GM23338 (cell line): ENCODE measurements around the gene PSMD2. TPM values are rescaled to one million over a fixed set of nuclear protein-coding genes. Genes with fewer than 3 reads are reported as not detected.

Experiments
- ATAC-seq: fragments of 200-7000 bp; cut with Tn5 transposase; 3 replicates; pipeline ENCODE4 v1.9.1; 2020
- DNase-seq: peaks from one replicate; pipeline ENCODE4 v3.0.0-alpha.2; 2015; ENCODE audit warnings: low spot score
- H2AFZ ChIP-seq: fragments of 200-600 bp; sonication (generic); 2 replicates; pipeline ENCODE4 v1.8.0; 2016; ENCODE audit warnings: antibody characterized with exemption, mild to moderate bottlenecking, moderate library complexity
- H3F3A ChIP-seq: fragments of 200-600 bp; sonication (generic); replicated peaks from 2 replicates; pipeline ENCODE4 v1.8.0; 2017; ENCODE audit warnings: antibody characterized with exemption, mixed run types, low read depth
- H3K27ac ChIP-seq: fragments of 200-600 bp; sonication (generic); 2 replicates; pipeline ENCODE4 v1.6.1; 2016; ENCODE audit warnings: low read depth
- H3K27me3 ChIP-seq: fragments of 200-600 bp; sonication (generic); 2 replicates; pipeline ENCODE4 v1.8.0; 2016; ENCODE audit warnings: mild to moderate bottlenecking, mixed run types, moderate library complexity; ENCODE audit not compliant: insufficient read depth
- H3K36me3 ChIP-seq: fragments of 200-600 bp; sonication (generic); 2 replicates; pipeline ENCODE4 v1.8.0; 2016; ENCODE audit warnings: mild to moderate bottlenecking; ENCODE audit not compliant: insufficient read depth
- H3K4me1 ChIP-seq: fragments of 200-600 bp; sonication (generic); 2 replicates; pipeline ENCODE4 v1.8.0; 2016; ENCODE audit warnings: mild to moderate bottlenecking, moderate library complexity; ENCODE audit not compliant: insufficient read depth
- H3K4me2 ChIP-seq: fragments of 200-600 bp; sonication (generic); 2 replicates; pipeline ENCODE4 v1.7.1; 2017; ENCODE audit warnings: mixed run types
- H3K4me3 ChIP-seq: fragments of 200-600 bp; sonication (generic); 2 replicates; pipeline ENCODE4 v1.6.1; 2016; ENCODE audit warnings: mixed run types
- H3K79me2 ChIP-seq: fragments of 200-600 bp; sonication (generic); replicated peaks from 2 replicates; pipeline ENCODE4 v1.8.0; 2017; ENCODE audit warnings: mild to moderate bottlenecking; ENCODE audit not compliant: insufficient read depth
- H3K9me2 ChIP-seq: fragments of 200-600 bp; sonication (generic); 2 replicates; pipeline ENCODE4 v1.8.0; 2017; ENCODE audit not compliant: insufficient read depth
- H4K20me1 ChIP-seq: fragments of 200-600 bp; sonication (generic); replicated peaks from 2 replicates; pipeline ENCODE4 v1.8.0; 2017; ENCODE audit warnings: mild to moderate bottlenecking; ENCODE audit not compliant: insufficient read depth
- H3K27ac Mint-ChIP-seq: 2 replicates; pipeline ENCODE4 v1.8.0; 2020; ENCODE audit warnings: inconsistent platforms, mild to moderate bottlenecking, moderate library complexity, mixed read lengths
- H3K27me3 Mint-ChIP-seq: 3 replicates; pipeline ENCODE4 v1.8.0; 2022; ENCODE audit warnings: low read depth, mild to moderate bottlenecking, moderate library complexity, mixed read lengths, inconsistent platforms; ENCODE audit not compliant: insufficient read depth, poor library complexity
- H3K36me3 Mint-ChIP-seq: 3 replicates; pipeline ENCODE4 v1.8.0; 2021; ENCODE audit warnings: low read depth, mild to moderate bottlenecking, inconsistent platforms, moderate library complexity, mixed read lengths
- H3K4me1 Mint-ChIP-seq: 3 replicates; pipeline ENCODE4 v1.8.0; 2020; ENCODE audit warnings: mild to moderate bottlenecking, inconsistent platforms, mixed read lengths
- H3K4me3 Mint-ChIP-seq: 3 replicates; pipeline ENCODE4 v1.8.0; 2021; ENCODE audit warnings: moderate library complexity, mild to moderate bottlenecking, inconsistent platforms, mixed read lengths
- H3K9me3 Mint-ChIP-seq: 3 replicates; pipeline ENCODE4 v1.8.0; 2020; ENCODE audit warnings: moderate library complexity, mild to moderate bottlenecking, inconsistent platforms, mixed read lengths
- EZH2phosphoT487 ChIP-seq: fragments of 200-600 bp; sonication (generic); IDR thresholded peaks from one replicate; pipeline ENCODE4 v1.8.1; 2018; ENCODE audit warnings: antibody characterized with exemption; ENCODE audit not compliant: unreplicated experiment
- JUNB ChIP-seq: IDR thresholded peaks from one replicate; pipeline ENCODE4 v1.6.1; 2016; ENCODE audit warnings: antibody characterized with exemption; ENCODE audit not compliant: unreplicated experiment
- NANOG ChIP-seq: IDR thresholded peaks from 2 replicates; pipeline ENCODE4 v1.6.1; 2016; ENCODE audit warnings: antibody characterized with exemption, borderline replicate concordance
- POLR2AphosphoS5 ChIP-seq: IDR thresholded peaks from 2 replicates; pipeline ENCODE4 v1.6.1; 2016; ENCODE audit warnings: antibody characterized with exemption, low read depth
- STAT1 ChIP-seq: IDR thresholded peaks from one replicate; pipeline ENCODE4 v1.6.1; 2016; ENCODE audit warnings: antibody characterized with exemption; ENCODE audit not compliant: unreplicated experiment
- polyA plus RNA-seq: library from polyadenylated mRNA; unstranded; fragments of >200 nt; fragmentation: Nextera tagmentation; extraction: Ambion mirVana; gene quantifications from 2 replicates; pipeline ENCODE4 v1.2.1, GENCODE V29; 2016
- total RNA-seq: library from RNA; depleted of rRNA; stranded (reverse); fragments of >200 nt; shearing (Covaris generic); gene quantifications from 2 replicates; pipeline ENCODE4 v1.2.3, GENCODE V29; 2014
- TF ChIP-seq, protein P1 (sequence below), 2 experiments: fragments of 200-600 bp in 1 of 2; sonication (generic) in 1 of 2; conservative IDR thresholded peaks; 2 replicates each; pipeline versions ENCODE4 v1.5.1 to v1.6.1; 2016 to 2017; ENCODE audit warnings: antibody characterized with exemption in 2 of 2, low read depth in 2 of 2, mild to moderate bottlenecking in 2 of 2, moderate library complexity in 1 of 2
- TF ChIP-seq, protein P2 (sequence below): IDR thresholded peaks from 2 replicates; pipeline ENCODE4 v1.6.1; 2016; ENCODE audit warnings: antibody characterized with exemption
- TF ChIP-seq, protein P3 (sequence below): fragments of 250-450 bp; sonication (Bioruptor Pico); IDR thresholded peaks from 2 replicates; pipeline ENCODE4 v1.5.0; 2020; ENCODE audit warnings: mild to moderate bottlenecking, moderate library complexity
- TF ChIP-seq, protein P4 (sequence below): IDR thresholded peaks from one replicate; pipeline ENCODE4 v1.6.1; 2018; ENCODE audit warnings: antibody characterized with exemption; ENCODE audit not compliant: unreplicated experiment

Gene PSMD2
- total and polyA plus RNA-seq, 2 experiments from 2014 or later: 117 to 507 TPM

GRCh38 chr3:184308744-184309143 is 9.7 kb downstream of the PSMD2 start:
- Histone ChIP-seq H3K27ac (no peak overlapping the region), H3F3A (peaks cover 10% of the 10 kb centered on the region; the same call in 1 of the 2 replicates), H3K27me3 (no peaks in the 10 kb centered on the region), H3K9me2 (no peaks in the 10 kb centered on the region), H3K4me2 (no peak overlapping the region), H3K36me3 (peaks cover 31% of the 10 kb centered on the region), H3K4me3 (no peak overlapping the region), H2AFZ (no peak overlapping the region), H4K20me1 (0 out of 2 replicates have a peak, but pooled peaks cover 13% of the 10 kb centered on the region), H3K4me1 (no peaks in the 10 kb centered on the region), H3K79me2 (peaks cover 9% of the 10 kb centered on the region)
- no peaks in the 10 kb centered on the region for H3K9me3 Mint-ChIP-seq
- no peak overlapping the region for H3K27ac Mint-ChIP-seq
- DNase-seq (no peak), ATAC-seq (no peak)
- no peak for TF ChIP-seq EZH2phosphoT487
- TF ChIP-seq, protein P1, sequence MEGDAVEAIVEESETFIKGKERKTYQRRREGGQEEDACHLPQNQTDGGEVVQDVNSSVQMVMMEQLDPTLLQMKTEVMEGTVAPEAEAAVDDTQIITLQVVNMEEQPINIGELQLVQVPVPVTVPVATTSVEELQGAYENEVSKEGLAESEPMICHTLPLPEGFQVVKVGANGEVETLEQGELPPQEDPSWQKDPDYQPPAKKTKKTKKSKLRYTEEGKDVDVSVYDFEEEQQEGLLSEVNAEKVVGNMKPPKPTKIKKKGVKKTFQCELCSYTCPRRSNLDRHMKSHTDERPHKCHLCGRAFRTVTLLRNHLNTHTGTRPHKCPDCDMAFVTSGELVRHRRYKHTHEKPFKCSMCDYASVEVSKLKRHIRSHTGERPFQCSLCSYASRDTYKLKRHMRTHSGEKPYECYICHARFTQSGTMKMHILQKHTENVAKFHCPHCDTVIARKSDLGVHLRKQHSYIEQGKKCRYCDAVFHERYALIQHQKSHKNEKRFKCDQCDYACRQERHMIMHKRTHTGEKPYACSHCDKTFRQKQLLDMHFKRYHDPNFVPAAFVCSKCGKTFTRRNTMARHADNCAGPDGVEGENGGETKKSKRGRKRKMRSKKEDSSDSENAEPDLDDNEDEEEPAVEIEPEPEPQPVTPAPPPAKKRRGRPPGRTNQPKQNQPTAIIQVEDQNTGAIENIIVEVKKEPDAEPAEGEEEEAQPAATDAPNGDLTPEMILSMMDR (conservative IDR thresholded peaks at IDR 0.05; ENCODE audit: low read depth in 2 of 2): peak in 1 of 2 experiments; percentile 14; a peak in 1 of 4 replicates
- no peaks in the 10 kb centered on the region for H3K4me1 Mint-ChIP-seq
- peaks cover 15% of the 10 kb centered on the region for H3K27me3 Mint-ChIP-seq
- no peak overlapping the region for H3K4me3 Mint-ChIP-seq
- H3K36me3 Mint-ChIP-seq: peaks cover 66% of the 10 kb centered on the region

- H4K20me1 ChIP-seq: peaks cover 8% of the 10 kb centered on the region
- H2AFZ ChIP-seq: no peak overlapping the region
- DNase-seq: no peak
- peaks cover 8% of the 10 kb centered on the region; the same call in 1 of the 2 replicates for H3F3A ChIP-seq
- H3K9me2 ChIP-seq: no peaks in the 10 kb centered on the region
- Mint-ChIP-seq H3K9me3 (no peaks in the 10 kb centered on the region), H3K36me3 (peaks cover 48% of the 10 kb centered on the region), H3K4me1 (peaks cover 5% of the 10 kb centered on the region), H3K27ac (no peak overlapping the region), H3K27me3 (peaks cover 17% of the 10 kb centered on the region), H3K4me3 (no peak overlapping the region; the same call in 2 of the 3 replicates)
- H3K36me3 ChIP-seq: peaks cover 15% of the 10 kb centered on the region
- H3K27ac ChIP-seq: no peak overlapping the region
- no peak overlapping the region for H3K4me3 ChIP-seq
- H3K4me2 ChIP-seq: no peak overlapping the region
- H3K4me1 ChIP-seq: peaks cover 8% of the 10 kb centered on the region
- ATAC-seq: no peak
- H3K27me3 ChIP-seq: no peaks in the 10 kb centered on the region
- peaks cover 20% of the 10 kb centered on the region for H3K79me2 ChIP-seq
- TF ChIP-seq, protein P2, sequence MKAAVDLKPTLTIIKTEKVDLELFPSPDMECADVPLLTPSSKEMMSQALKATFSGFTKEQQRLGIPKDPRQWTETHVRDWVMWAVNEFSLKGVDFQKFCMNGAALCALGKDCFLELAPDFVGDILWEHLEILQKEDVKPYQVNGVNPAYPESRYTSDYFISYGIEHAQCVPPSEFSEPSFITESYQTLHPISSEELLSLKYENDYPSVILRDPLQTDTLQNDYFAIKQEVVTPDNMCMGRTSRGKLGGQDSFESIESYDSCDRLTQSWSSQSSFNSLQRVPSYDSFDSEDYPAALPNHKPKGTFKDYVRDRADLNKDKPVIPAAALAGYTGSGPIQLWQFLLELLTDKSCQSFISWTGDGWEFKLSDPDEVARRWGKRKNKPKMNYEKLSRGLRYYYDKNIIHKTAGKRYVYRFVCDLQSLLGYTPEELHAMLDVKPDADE: no peak
- TF ChIP-seq, protein P3, sequence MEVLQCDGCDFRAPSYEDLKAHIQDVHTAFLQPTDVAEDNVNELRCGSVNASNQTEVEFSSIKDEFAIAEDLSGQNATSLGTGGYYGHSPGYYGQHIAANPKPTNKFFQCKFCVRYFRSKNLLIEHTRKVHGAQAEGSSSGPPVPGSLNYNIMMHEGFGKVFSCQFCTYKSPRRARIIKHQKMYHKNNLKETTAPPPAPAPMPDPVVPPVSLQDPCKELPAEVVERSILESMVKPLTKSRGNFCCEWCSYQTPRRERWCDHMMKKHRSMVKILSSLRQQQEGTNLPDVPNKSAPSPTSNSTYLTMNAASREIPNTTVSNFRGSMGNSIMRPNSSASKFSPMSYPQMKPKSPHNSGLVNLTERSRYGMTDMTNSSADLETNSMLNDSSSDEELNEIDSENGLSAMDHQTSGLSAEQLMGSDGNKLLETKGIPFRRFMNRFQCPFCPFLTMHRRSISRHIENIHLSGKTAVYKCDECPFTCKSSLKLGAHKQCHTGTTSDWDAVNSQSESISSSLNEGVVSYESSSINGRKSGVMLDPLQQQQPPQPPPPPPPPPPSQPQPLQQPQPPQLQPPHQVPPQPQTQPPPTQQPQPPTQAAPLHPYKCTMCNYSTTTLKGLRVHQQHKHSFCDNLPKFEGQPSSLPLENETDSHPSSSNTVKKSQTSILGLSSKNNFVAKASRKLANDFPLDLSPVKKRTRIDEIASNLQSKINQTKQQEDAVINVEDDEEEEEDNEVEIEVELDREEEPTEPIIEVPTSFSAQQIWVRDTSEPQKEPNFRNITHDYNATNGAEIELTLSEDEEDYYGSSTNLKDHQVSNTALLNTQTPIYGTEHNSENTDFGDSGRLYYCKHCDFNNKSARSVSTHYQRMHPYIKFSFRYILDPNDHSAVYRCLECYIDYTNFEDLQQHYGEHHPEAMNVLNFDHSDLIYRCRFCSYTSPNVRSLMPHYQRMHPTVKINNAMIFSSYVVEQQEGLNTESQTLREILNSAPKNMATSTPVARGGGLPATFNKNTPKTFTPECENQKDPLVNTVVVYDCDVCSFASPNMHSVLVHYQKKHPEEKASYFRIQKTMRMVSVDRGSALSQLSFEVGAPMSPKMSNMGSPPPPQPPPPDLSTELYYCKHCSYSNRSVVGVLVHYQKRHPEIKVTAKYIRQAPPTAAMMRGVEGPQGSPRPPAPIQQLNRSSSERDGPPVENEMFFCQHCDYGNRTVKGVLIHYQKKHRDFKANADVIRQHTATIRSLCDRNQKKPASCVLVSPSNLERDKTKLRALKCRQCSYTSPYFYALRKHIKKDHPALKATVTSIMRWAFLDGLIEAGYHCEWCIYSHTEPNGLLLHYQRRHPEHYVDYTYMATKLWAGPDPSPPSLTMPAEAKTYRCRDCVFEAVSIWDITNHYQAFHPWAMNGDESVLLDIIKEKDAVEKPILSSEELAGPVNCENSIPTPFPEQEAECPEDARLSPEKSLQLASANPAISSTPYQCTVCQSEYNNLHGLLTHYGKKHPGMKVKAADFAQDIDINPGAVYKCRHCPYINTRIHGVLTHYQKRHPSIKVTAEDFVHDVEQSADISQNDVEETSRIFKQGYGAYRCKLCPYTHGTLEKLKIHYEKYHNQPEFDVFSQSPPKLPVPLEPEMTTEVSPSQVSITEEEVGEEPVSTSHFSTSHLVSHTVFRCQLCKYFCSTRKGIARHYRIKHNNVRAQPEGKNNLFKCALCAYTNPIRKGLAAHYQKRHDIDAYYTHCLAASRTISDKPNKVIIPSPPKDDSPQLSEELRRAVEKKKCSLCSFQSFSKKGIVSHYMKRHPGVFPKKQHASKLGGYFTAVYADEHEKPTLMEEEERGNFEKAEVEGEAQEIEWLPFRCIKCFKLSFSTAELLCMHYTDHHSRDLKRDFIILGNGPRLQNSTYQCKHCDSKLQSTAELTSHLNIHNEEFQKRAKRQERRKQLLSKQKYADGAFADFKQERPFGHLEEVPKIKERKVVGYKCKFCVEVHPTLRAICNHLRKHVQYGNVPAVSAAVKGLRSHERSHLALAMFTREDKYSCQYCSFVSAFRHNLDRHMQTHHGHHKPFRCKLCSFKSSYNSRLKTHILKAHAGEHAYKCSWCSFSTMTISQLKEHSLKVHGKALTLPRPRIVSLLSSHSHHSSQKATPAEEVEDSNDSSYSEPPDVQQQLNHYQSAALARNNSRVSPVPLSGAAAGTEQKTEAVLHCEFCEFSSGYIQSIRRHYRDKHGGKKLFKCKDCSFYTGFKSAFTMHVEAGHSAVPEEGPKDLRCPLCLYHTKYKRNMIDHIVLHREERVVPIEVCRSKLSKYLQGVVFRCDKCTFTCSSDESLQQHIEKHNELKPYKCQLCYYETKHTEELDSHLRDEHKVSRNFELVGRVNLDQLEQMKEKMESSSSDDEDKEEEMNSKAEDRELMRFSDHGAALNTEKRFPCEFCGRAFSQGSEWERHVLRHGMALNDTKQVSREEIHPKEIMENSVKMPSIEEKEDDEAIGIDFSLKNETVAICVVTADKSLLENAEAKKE (CRISPR knock-in tag): no peak
- TF ChIP-seq STAT1: no peak
- TF ChIP-seq NANOG: no peak
- TF ChIP-seq EZH2phosphoT487: no peak
- no peak for TF ChIP-seq JUNB
- TF ChIP-seq, protein P4, sequence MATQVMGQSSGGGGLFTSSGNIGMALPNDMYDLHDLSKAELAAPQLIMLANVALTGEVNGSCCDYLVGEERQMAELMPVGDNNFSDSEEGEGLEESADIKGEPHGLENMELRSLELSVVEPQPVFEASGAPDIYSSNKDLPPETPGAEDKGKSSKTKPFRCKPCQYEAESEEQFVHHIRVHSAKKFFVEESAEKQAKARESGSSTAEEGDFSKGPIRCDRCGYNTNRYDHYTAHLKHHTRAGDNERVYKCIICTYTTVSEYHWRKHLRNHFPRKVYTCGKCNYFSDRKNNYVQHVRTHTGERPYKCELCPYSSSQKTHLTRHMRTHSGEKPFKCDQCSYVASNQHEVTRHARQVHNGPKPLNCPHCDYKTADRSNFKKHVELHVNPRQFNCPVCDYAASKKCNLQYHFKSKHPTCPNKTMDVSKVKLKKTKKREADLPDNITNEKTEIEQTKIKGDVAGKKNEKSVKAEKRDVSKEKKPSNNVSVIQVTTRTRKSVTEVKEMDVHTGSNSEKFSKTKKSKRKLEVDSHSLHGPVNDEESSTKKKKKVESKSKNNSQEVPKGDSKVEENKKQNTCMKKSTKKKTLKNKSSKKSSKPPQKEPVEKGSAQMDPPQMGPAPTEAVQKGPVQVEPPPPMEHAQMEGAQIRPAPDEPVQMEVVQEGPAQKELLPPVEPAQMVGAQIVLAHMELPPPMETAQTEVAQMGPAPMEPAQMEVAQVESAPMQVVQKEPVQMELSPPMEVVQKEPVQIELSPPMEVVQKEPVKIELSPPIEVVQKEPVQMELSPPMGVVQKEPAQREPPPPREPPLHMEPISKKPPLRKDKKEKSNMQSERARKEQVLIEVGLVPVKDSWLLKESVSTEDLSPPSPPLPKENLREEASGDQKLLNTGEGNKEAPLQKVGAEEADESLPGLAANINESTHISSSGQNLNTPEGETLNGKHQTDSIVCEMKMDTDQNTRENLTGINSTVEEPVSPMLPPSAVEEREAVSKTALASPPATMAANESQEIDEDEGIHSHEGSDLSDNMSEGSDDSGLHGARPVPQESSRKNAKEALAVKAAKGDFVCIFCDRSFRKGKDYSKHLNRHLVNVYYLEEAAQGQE: no peak
- no peak for TF ChIP-seq POLR2AphosphoS5
Observed at GRCh38 chr3:184311633-184312032, 12.6 kb downstream of the PSMD2 start.
